ENCODE measurements around the gene EYA3. TPM values are rescaled to one million over a fixed set of nuclear protein-coding genes. Genes with fewer than 3 reads are reported as not detected.

Gene EYA3
- total and polyA plus RNA-seq, 2 donors = 6.3 to 10.9 TPM

DNA sequence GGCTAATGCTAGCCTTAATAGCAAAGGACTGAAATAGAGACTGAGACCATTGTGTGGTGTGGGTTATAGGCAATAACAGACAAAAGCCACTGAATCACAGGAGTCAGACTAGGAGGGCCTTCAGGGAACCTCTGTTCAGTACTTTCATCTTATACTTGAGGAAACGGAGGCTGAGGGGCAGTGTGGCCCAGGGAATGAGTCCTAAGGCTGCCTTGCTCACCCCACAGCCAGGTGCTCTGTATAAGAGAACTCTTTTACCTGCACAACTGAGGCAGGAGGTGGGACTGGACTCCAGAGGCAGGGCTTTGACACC is 150.9 kb downstream of the EYA3 start:
- Histone ChIP-seq H3K27me3 (ENCODE audit: control insufficient read depth in 2 of 2, insufficient read depth in 1 of 2, low read length in 1 of 2) (peaks cover 0 to 13% of the 10 kb centered on the region in 2 donors), H3K36me3 (ENCODE audit: control insufficient read depth in 2 of 2, insufficient read depth in 2 of 2, low read length in 1 of 2) (no peaks in the 10 kb centered on the region), H3K4me1 (ENCODE audit: control insufficient read depth in 2 of 2, insufficient read depth in 2 of 2, low read length in 2 of 2) (peaks cover 4 to 13% of the 10 kb centered on the region in 2 donors), H3K9me3 (ENCODE audit: control insufficient read depth in 2 of 2, insufficient read depth in 1 of 2, low read length in 1 of 2) (no peaks in the 10 kb centered on the region), H3K4me3 (ENCODE audit: low read length in 2 of 2) (no peak overlapping the region), H3K27ac (ENCODE audit: low read depth in 1 of 2, low read length in 1 of 2) (no peak overlapping the region)
- no peak for DNase-seq (ENCODE audit: low read depth in 6 of 9, low spot score in 9 of 9)
- 89% methylated on average over 1 of the region's 1 CpG for WGBS

DNA sequence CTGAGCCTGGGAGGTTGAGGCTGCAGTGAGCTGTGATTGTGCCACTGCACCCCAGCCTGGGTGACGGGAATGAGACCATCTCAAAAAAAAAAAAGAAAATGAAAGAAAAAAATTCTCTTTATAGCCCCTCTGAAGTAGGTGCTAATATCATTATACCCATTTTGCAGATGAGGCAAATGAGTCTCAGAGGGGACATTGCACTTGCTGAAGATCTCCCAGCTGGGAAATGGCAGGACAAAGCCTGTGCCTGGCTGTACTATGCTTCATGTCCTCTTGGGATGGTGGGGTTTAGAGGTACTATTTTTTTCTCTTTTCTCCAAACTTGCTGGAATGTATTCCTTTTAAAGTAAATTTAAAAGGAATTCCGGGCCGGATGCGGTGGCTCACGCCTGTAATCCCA is 152.0 kb downstream of the EYA3 start:
- H3K27me3 ChIP-seq (ENCODE audit: control insufficient read depth in 2 of 2, insufficient read depth in 1 of 2, low read length in 1 of 2) = peaks cover 0 to 13% of the 10 kb centered on the region in 2 donors
- H3K27ac ChIP-seq (ENCODE audit: low read depth in 1 of 2, low read length in 1 of 2) = no peak overlapping the region
- no peak overlapping the region for H3K4me3 ChIP-seq (ENCODE audit: low read length in 2 of 2)
- 99% methylated on average over 5 of the region's 5 CpGs for WGBS
- H3K4me1 ChIP-seq (ENCODE audit: control insufficient read depth in 2 of 2, insufficient read depth in 2 of 2, low read length in 2 of 2) = peaks cover 4 to 13% of the 10 kb centered on the region in 2 donors
- DNase-seq (ENCODE audit: low read depth in 6 of 9, low spot score in 9 of 9) = no peak
- H3K9me3 ChIP-seq (ENCODE audit: control insufficient read depth in 2 of 2, insufficient read depth in 1 of 2, low read length in 1 of 2) = no peaks in the 10 kb centered on the region
- H3K36me3 ChIP-seq (ENCODE audit: control insufficient read depth in 2 of 2, insufficient read depth in 2 of 2, low read length in 1 of 2) = no peaks in the 10 kb centered on the region

DNA sequence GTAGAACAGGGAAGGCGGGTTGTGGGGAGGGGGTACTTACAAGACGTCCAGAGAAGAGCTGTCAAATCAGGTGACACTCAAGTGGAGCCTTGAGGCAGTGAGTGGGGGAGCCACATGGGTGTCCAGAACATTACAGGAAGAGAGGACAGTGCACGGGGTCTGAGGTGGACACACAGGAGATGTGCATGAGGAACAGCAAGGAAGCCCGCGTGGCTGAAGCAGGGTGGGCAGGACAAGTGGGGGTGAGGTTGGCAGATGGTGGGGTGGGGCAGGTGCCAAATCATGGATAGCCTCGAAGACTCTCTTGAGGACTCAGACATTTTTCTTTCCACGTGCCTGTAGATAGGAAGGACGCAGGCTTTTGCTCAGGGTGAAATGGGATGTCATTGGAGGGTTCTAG is 152.7 kb downstream of the EYA3 start:
- Histone ChIP-seq H3K9me3 (ENCODE audit: control insufficient read depth in 2 of 2, insufficient read depth in 1 of 2, low read length in 1 of 2) (no peaks in the 10 kb centered on the region), H3K27ac (ENCODE audit: low read depth in 1 of 2, low read length in 1 of 2) (no peak overlapping the region), H3K4me3 (ENCODE audit: low read length in 2 of 2) (no peak overlapping the region), H3K4me1 (ENCODE audit: control insufficient read depth in 2 of 2, insufficient read depth in 2 of 2, low read length in 2 of 2) (peaks cover 4 to 15% of the 10 kb centered on the region in 2 donors), H3K36me3 (ENCODE audit: control insufficient read depth in 2 of 2, insufficient read depth in 2 of 2, low read length in 1 of 2) (no peaks in the 10 kb centered on the region), H3K27me3 (ENCODE audit: control insufficient read depth in 2 of 2, insufficient read depth in 1 of 2, low read length in 1 of 2) (peaks cover 0 to 13% of the 10 kb centered on the region in 2 donors)
- DNase-seq (ENCODE audit: low read depth in 6 of 9, low spot score in 9 of 9) = no peak
- 79% methylated on average over 8 of the region's 8 CpGs for WGBS

DNA sequence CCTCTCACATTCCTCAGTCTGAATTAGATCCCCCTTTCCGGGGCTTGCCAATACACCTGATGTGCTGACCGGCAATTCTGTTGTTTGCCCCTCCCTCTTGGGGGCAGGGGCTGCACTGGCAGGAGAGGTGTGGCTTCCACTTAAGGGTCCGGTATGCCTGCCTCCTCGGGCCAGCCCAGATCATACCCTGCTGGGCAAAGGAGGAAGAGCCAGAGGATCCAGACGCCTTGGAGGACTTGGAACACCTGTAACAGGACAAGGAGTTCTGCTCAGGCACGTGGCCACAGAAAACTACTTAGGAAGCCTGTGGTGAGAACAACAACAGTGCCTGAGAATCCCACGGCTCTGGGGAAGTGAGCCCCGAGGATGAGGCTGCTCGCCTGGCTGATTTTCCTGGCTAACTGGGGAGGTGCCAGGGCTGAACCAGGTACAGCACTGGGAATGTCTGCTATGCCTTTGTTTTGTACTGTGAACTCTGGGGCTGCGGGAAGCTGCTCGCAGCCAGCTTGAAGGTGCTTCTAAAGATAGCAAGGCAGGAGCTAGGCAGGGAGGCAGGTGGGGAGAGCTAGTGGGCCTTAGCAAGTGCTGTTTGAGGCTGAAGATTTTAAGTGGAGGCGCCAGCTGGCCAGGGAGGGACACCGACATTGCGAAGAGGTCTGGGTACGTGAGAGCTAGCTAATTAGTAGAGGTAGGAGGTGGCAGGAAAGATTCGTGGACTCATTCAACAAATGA is 153.4 kb downstream of the EYA3 start, which contains the start of gene SMPDL3B:
TSS of gene SMPDL3B (plus strand) at position 183 of the 732 bp plus-strand sequence. CDS start at position 367, 184 bp downstream.
- H3K4me3 ChIP-seq (ENCODE audit: low read length in 2 of 2) = no peak within 1 kb of the TSS
- H3K27ac ChIP-seq (ENCODE audit: low read depth in 1 of 2, low read length in 1 of 2) = no peak within 1 kb of the TSS
- WGBS = 8% methylated on average over 16 of the region's 16 CpGs
- no peaks in the 10 kb centered on the region for H3K36me3 ChIP-seq (ENCODE audit: control insufficient read depth in 2 of 2, insufficient read depth in 2 of 2, low read length in 1 of 2)
- peaks cover 0 to 13% of the 10 kb centered on the region in 2 donors for H3K27me3 ChIP-seq (ENCODE audit: control insufficient read depth in 2 of 2, insufficient read depth in 1 of 2, low read length in 1 of 2)
- H3K9me3 ChIP-seq (ENCODE audit: control insufficient read depth in 2 of 2, insufficient read depth in 1 of 2, low read length in 1 of 2) = no peaks in the 10 kb centered on the region
- peaks cover 4 to 12% of the 10 kb centered on the region in 2 donors for H3K4me1 ChIP-seq (ENCODE audit: control insufficient read depth in 2 of 2, insufficient read depth in 2 of 2, low read length in 2 of 2)
- DNase-seq (ENCODE audit: low read depth in 6 of 9, low spot score in 9 of 9) = peak in 2 of 9 donors; percentile 10 to 16

DNA sequence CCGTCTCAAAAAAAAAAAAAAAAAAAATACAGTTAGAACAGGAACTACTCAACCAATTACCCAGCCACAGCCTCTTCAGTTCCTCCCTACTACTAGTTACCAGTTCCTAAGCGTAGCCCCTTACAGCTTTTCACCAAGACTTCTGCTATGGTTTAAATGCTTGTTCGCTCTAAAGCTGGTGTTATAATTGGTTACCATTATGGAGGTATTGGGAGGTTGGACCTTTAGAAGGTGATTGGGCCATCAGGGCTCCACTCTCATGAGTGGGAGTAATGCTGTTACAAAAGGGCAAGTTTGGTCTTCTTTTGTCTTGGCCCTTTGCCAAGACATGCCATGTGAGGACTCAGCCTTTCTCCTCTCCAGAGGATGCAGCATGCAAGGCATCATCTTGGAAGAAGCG is 156.7 kb downstream of the EYA3 start:
- Histone ChIP-seq H3K4me3 (ENCODE audit: low read length in 2 of 2) (no peak overlapping the region), H3K4me1 (ENCODE audit: control insufficient read depth in 2 of 2, insufficient read depth in 2 of 2, low read length in 2 of 2) (peaks cover 4 to 11% of the 10 kb centered on the region in 2 donors), H3K9me3 (ENCODE audit: control insufficient read depth in 2 of 2, insufficient read depth in 1 of 2, low read length in 1 of 2) (no peaks in the 10 kb centered on the region), H3K36me3 (ENCODE audit: control insufficient read depth in 2 of 2, insufficient read depth in 2 of 2, low read length in 1 of 2) (no peaks in the 10 kb centered on the region), H3K27me3 (ENCODE audit: control insufficient read depth in 2 of 2, insufficient read depth in 1 of 2, low read length in 1 of 2) (peaks cover 0 to 13% of the 10 kb centered on the region in 2 donors), H3K27ac (ENCODE audit: low read depth in 1 of 2, low read length in 1 of 2) (no peak overlapping the region)
- DNase-seq (ENCODE audit: low read depth in 6 of 9, low spot score in 9 of 9) = no peak
- WGBS = 76% methylated on average over 4 of the region's 4 CpGs

DNA sequence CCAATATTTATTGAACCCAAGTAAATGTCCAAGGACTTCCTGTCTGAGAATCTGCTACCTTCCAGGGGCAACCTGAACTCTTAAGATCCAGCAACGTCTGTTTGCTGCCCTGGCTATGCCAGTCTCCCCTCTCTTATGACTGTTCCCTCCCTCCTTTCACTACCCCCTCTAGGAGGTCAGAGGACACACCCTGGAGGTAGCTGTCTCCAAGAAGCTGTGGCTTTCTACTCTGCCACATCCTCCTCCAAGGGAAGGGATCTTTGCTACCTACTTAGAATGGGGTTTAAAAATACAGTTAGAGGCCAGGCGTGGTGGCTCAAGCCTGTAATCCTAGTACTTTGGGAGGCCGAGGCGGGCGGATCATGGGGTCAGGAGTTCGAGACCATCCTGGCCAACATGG is 157.2 kb downstream of the EYA3 start:
- Histone ChIP-seq H3K4me3 (ENCODE audit: low read length in 2 of 2) (no peak overlapping the region), H3K9me3 (ENCODE audit: control insufficient read depth in 2 of 2, insufficient read depth in 1 of 2, low read length in 1 of 2) (no peaks in the 10 kb centered on the region), H3K27ac (ENCODE audit: low read depth in 1 of 2, low read length in 1 of 2) (no peak overlapping the region), H3K27me3 (ENCODE audit: control insufficient read depth in 2 of 2, insufficient read depth in 1 of 2, low read length in 1 of 2) (peaks cover 0 to 13% of the 10 kb centered on the region in 2 donors), H3K4me1 (ENCODE audit: control insufficient read depth in 2 of 2, insufficient read depth in 2 of 2, low read length in 2 of 2) (peaks cover 4 to 11% of the 10 kb centered on the region in 2 donors), H3K36me3 (ENCODE audit: control insufficient read depth in 2 of 2, insufficient read depth in 2 of 2, low read length in 1 of 2) (no peaks in the 10 kb centered on the region)
- 97% methylated on average over 6 of the region's 6 CpGs for WGBS
- DNase-seq (ENCODE audit: low read depth in 6 of 9, low spot score in 9 of 9) = no peak

DNA sequence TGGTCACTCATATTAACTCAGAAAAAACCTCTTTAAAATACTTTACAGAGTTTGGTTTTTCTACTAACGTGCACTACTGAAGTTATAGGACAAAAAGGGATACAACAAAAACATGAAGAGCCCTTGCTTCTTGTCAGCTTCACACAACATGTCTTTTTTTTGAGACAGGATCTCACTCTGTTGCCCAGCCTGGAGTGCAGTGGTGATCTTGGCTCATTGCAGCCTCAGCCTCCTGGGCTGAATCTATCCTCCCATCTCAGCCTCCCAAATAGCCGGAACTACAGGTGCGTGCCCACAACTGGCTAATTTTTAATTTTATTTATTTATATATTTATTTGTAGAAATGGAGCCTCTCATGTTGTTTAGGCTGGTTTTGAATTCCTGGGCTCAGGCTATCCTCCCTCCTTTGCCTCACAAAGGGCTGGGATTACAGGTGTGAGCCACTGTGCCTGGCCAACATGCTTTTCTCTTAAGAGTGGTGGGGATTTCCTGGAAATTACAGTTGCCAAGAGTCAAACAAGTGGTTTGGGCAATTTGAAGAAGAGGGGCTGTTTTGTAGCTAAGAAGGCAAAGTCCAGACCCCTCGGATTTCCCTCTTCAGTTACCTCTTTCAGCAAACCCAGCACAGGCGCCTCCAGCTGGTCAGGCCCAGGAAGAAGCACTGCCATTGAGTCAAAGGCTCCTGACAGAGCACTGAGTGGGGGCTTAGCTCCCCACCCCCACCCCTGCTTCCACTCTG is 160.0 kb downstream of the EYA3 start:
- WGBS = 93% methylated on average over 5 of the region's 5 CpGs
- no peak for DNase-seq (ENCODE audit: low read depth in 6 of 9, low spot score in 9 of 9)
- H3K36me3 ChIP-seq (ENCODE audit: control insufficient read depth in 2 of 2, insufficient read depth in 2 of 2, low read length in 1 of 2) = no peaks in the 10 kb centered on the region
- H3K9me3 ChIP-seq (ENCODE audit: control insufficient read depth in 2 of 2, insufficient read depth in 1 of 2, low read length in 1 of 2) = no peaks in the 10 kb centered on the region
- no peak overlapping the region for H3K27ac ChIP-seq (ENCODE audit: low read depth in 1 of 2, low read length in 1 of 2)
- H3K4me3 ChIP-seq (ENCODE audit: low read length in 2 of 2) = no peak overlapping the region
- H3K4me1 ChIP-seq (ENCODE audit: control insufficient read depth in 2 of 2, insufficient read depth in 2 of 2, low read length in 2 of 2) = peaks cover 0 to 2% of the 10 kb centered on the region in 2 donors
- H3K27me3 ChIP-seq (ENCODE audit: control insufficient read depth in 2 of 2, insufficient read depth in 1 of 2, low read length in 1 of 2) = no peaks in the 10 kb centered on the region

DNA sequence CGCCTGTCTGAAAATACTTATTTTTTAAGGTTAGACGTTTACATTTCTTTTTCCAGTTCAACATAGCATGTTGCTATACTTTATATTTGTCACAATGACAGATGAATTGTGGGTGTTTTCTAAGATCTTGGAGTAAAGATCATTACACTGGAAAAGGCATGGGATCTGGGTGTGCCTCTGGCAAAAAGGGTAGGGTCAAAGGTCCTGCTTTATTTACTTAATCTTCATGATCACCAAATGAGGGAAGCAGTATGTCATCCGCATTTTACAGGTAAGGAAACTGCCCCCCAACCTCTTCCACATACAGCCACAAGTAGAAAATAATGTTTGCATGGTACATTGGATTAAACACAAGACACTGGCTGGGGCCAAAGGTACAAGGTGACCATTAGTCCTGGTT is 166.1 kb downstream of the EYA3 start:
- 93% methylated on average over 3 of the region's 3 CpGs for WGBS
- no peaks in the 10 kb centered on the region for H3K9me3 ChIP-seq (ENCODE audit: control insufficient read depth in 2 of 2, insufficient read depth in 1 of 2, low read length in 1 of 2)
- peaks cover 0 to 3% of the 10 kb centered on the region in 2 donors for H3K27me3 ChIP-seq (ENCODE audit: control insufficient read depth in 2 of 2, insufficient read depth in 1 of 2, low read length in 1 of 2)
- no peaks in the 10 kb centered on the region for H3K36me3 ChIP-seq (ENCODE audit: control insufficient read depth in 2 of 2, insufficient read depth in 2 of 2, low read length in 1 of 2)
- H3K4me3 ChIP-seq (ENCODE audit: low read length in 2 of 2) = no peak overlapping the region
- no peak overlapping the region for H3K27ac ChIP-seq (ENCODE audit: low read depth in 1 of 2, low read length in 1 of 2)
- DNase-seq (ENCODE audit: low read depth in 6 of 9, low spot score in 9 of 9) = no peak
- no peaks in the 10 kb centered on the region for H3K4me1 ChIP-seq (ENCODE audit: control insufficient read depth in 2 of 2, insufficient read depth in 2 of 2, low read length in 2 of 2)

All from thymus (tissue), 11 donors.